CD4-positive, CD25-positive, alpha-beta regulatory T cell (primary cell): ENCODE measurements around the gene RAB3IL1. TPM values are rescaled to one million over a fixed set of nuclear protein-coding genes. Genes with fewer than 3 reads are reported as not detected.

ENCODE experiments used
- ATAC-seq, 2 donors: fragments of 150-1000 bp; cut with Tn5 transposase; one replicate each; pipeline ENCODE4 v1.10.0; 2021; ENCODE audit warnings: low read depth in 2 of 2, moderate number of reproducible peaks in 2 of 2, moderate library complexity in 1 of 2
- DNase-seq, 3 donors: peaks; one replicate each; pipeline versions ENCODE4 v3.0.0 to v3.0.0-alpha.2; 2012 to 2022; ENCODE audit warnings: mixed read lengths in 1 of 3
- H3K27ac ChIP-seq: one replicate; pipeline ENCODE4 v1.7.0; 2013; ENCODE audit warnings: mild to moderate bottlenecking, low read length; ENCODE audit not compliant: insufficient read depth, poor library complexity, severe bottlenecking
- H3K27me3 ChIP-seq: one replicate; pipeline ENCODE4 v1.7.0; 2013; ENCODE audit warnings: low read length; ENCODE audit not compliant: control insufficient read depth, insufficient read depth
- H3K36me3 ChIP-seq: one replicate; pipeline ENCODE4 v1.7.0; 2013; ENCODE audit warnings: mild to moderate bottlenecking, low read length, moderate library complexity; ENCODE audit not compliant: control insufficient read depth, insufficient read depth
- H3K4me1 ChIP-seq: 2 replicates; pipeline ENCODE4 v1.7.0; 2013; ENCODE audit warnings: mild to moderate bottlenecking, low read length; ENCODE audit not compliant: insufficient read depth, control insufficient read depth, poor library complexity, severe bottlenecking
- H3K4me3 ChIP-seq: one replicate; pipeline ENCODE4 v1.7.0; 2013; ENCODE audit warnings: low read depth, mild to moderate bottlenecking, low read length, moderate library complexity
- H3K9me3 ChIP-seq, 2 experiments: 1 replicate in 1 of 2; 2 replicates in 1 of 2; pipeline ENCODE4 v1.7.0; 2013; ENCODE audit warnings: low read length in 2 of 2, mild to moderate bottlenecking in 1 of 2, moderate library complexity in 1 of 2; ENCODE audit not compliant: control insufficient read depth in 2 of 2
- H3K27ac Mint-ChIP-seq, 3 donors: one replicate each; pipeline ENCODE4 v1.8.0; 2020 to 2022; ENCODE audit warnings: mild to moderate bottlenecking in 3 of 3, mixed read lengths in 3 of 3, moderate library complexity in 2 of 3
- H3K27me3 Mint-ChIP-seq: one replicate; pipeline ENCODE4 v1.8.0; 2022; ENCODE audit warnings: mild to moderate bottlenecking, mixed read lengths
- H3K36me3 Mint-ChIP-seq: one replicate; pipeline ENCODE4 v1.8.0; 2020; ENCODE audit warnings: mixed read lengths
- H3K4me1 Mint-ChIP-seq, 4 donors: one replicate each; pipeline ENCODE4 v1.8.0; 2020 to 2022; ENCODE audit warnings: mixed read lengths in 4 of 4, mild to moderate bottlenecking in 1 of 4
- H3K4me3 Mint-ChIP-seq, 4 donors: one replicate each; pipeline ENCODE4 v1.8.0; 2020 to 2022; ENCODE audit warnings: mild to moderate bottlenecking in 4 of 4, mixed read lengths in 4 of 4, moderate library complexity in 3 of 4
- H3K9me3 Mint-ChIP-seq, 7 donors: one replicate each; pipeline ENCODE4 v1.8.0; 2020 to 2022; ENCODE audit warnings: mixed read lengths in 7 of 7, mild to moderate bottlenecking in 3 of 7, moderate library complexity in 2 of 7
- polyA plus RNA-seq, 4 donors: library from polyadenylated mRNA; unstranded; fragments of 300-500 nt; fragmentation: Illumina TruSeq; gene quantifications; one replicate each; pipeline ENCODE4 v1.2.3, GENCODE V29; 2021
- total RNA-seq: library from RNA; stranded (reverse); gene quantifications from one replicate; pipeline ENCODE4 v1.2.3, GENCODE V29; 2022

Gene RAB3IL1
- total and polyA plus RNA-seq, 5 donors from 2014 or later = not detected

DNA sequence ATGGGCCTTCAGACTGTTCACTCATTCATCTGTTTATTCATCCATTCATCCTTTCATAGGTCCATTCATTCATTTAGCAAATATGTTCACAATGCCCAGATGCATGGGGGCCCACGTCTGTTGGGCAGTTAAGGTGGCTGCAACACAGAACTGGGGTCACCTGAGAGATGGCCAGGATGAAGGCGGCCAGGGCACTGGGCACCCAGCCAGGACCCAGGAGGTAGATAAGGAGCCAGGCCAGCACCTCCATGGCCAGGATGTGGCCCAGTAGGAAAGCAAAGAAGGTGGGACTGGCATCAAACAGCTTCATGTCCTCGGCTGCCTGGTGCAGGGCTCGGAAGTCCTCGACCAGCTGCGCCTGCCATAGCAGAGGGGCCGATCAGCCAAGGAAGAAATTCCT is 38.2 kb downstream of the RAB3IL1 start:
- Mint-ChIP-seq H3K9me3 (no peaks in the 10 kb centered on the region), H3K4me1 (no peaks in the 10 kb centered on the region), H3K27me3 (peaks cover 7% of the 10 kb centered on the region), H3K27ac (no peak overlapping the region), H3K4me3 (no peak overlapping the region), H3K36me3 (no peaks in the 10 kb centered on the region)
- Histone ChIP-seq H3K27ac (no peak overlapping the region), H3K36me3 (no peaks in the 10 kb centered on the region), H3K4me3 (no peak overlapping the region), H3K4me1 (no peaks in the 10 kb centered on the region), H3K27me3 (no peaks in the 10 kb centered on the region), H3K9me3 (no peaks in the 10 kb centered on the region)
- DNase-seq = no peak
- no peak for ATAC-seq

DNA sequence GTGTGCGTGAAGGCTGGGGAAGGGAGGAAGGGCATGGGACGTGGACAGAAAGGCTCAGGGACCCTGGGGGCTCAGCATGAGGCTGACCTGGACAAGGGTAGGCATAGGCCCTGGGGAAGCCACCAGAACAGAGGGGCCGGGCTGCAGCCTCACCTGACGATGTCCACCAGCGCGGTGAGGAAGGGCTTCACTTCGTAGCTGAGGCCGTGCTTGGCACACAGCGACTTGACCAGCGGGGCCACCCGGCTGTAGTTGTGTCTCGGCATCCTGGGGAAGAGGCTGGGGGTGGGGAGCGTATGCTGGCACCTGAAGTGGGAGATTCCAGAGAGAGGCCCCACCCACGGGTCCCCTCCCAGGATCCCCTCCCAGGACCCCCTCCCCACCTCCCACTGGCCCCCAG is 41.7 kb downstream of the RAB3IL1 start:
- Histone ChIP-seq H3K27ac (no peak overlapping the region), H3K4me3 (no peak overlapping the region), H3K9me3 (no peaks in the 10 kb centered on the region), H3K4me1 (peaks cover 5% of the 10 kb centered on the region), H3K36me3 (no peaks in the 10 kb centered on the region), H3K27me3 (no peaks in the 10 kb centered on the region)
- Mint-ChIP-seq H3K4me3 (no peak overlapping the region), H3K27me3 (peaks cover 9% of the 10 kb centered on the region), H3K9me3 (no peaks in the 10 kb centered on the region), H3K27ac (no peak overlapping the region), H3K4me1 (peaks cover 0 to 7% (median 2%) of the 10 kb centered on the region in 4 donors), H3K36me3 (no peaks in the 10 kb centered on the region)
- ATAC-seq (no peak), DNase-seq (no peak)

DNA sequence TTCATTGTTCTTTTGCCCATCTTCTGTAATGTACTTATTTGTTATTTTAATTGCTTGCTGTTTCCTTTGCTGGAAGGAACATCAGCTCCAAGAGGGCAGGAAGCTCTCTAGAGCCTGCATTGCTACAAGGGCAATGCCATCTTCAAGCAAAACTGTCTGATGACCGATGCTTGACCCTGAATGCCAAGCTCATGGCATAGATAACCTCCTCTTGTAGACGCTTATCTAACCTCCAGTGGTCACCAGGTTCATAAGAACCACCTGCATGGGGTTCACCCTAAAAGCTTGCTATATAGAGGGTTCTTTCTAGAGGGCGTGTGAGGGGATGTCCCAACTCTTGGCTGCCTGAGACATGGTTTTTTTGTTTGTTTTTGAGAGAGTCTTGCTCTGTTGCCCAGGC is 42.5 kb downstream of the RAB3IL1 start:
- DNase-seq (no peak), ATAC-seq (no peak)
- no peak overlapping the region for H3K27ac Mint-ChIP-seq
- H3K4me3 Mint-ChIP-seq = no peak overlapping the region
- H3K9me3 Mint-ChIP-seq = no peaks in the 10 kb centered on the region
- Histone ChIP-seq H3K4me1 (peaks cover 5% of the 10 kb centered on the region), H3K9me3 (no peaks in the 10 kb centered on the region), H3K27ac (no peak overlapping the region), H3K27me3 (no peaks in the 10 kb centered on the region), H3K36me3 (no peaks in the 10 kb centered on the region), H3K4me3 (no peak overlapping the region)
- no peaks in the 10 kb centered on the region for H3K36me3 Mint-ChIP-seq
- H3K27me3 Mint-ChIP-seq = peaks cover 9% of the 10 kb centered on the region
- peaks cover 0 to 7% (median 2%) of the 10 kb centered on the region in 4 donors for H3K4me1 Mint-ChIP-seq

DNA sequence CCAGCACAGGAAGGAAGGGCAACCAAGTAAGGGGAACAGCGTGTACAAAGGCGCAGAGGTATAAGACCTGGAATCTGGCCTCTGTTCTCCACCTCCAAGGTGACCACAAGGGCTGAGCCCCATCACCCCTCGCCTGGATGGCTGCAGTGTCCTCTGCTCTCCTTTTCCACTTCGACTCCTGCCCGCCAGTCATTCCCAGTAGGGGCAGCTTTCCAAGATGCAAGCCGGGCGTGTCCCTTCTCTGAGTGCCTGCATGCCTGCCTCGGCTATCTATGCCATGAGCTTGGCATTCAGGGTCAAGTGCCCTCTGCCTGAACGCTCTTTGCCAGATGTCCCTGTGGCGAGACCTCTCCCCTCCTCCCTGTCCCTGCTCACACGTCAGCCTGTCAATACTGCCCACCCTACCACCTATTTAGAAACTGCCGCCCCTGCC is 43.0 kb downstream of the RAB3IL1 start:
- H3K27me3 Mint-ChIP-seq = peaks cover 9% of the 10 kb centered on the region
- no peaks in the 10 kb centered on the region for H3K36me3 Mint-ChIP-seq

DNA sequence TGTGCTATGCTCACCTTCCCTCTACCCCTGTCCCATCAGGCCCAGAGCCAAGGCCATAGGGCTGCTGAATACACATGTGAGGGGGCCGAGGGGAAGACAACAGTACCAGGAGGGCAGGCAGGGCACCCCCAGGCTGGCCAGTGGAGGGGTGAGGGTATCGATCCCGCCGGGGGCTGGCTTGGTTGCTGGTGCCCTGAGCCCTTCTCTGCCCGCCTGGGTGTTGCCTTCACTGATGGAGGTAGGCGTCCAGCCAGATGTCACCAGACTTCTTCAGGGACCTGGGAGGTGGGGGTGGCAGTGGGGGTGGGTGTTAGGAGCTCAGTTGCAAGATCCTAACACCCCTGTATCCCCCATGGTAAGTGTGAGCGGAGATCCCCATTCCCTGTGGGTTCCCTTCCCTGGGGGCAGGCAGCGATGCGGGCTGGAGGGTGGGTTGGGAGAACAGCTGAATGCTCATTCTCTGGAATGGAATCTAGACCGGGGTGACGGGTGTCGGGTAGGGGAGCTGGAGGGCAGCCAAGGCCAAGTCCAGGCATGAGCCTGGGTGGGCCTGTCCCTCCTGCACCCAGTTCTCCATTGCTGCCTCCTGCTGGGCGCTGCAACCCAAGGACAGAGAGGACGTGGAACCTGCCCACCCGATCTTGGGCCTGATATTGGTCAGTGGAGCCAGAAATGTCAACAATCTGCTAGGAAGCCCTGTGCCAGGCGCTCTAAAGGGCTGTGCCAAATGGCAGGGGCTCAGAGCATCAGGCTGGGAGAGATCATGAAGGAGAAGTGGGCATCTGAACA is 43.6 kb downstream of the RAB3IL1 start:
- Histone ChIP-seq H3K27ac (no peak overlapping the region), H3K4me1 (peaks cover 5% of the 10 kb centered on the region), H3K27me3 (no peaks in the 10 kb centered on the region), H3K4me3 (no peak overlapping the region), H3K9me3 (no peaks in the 10 kb centered on the region), H3K36me3 (no peaks in the 10 kb centered on the region)
- no peak for ATAC-seq
- Mint-ChIP-seq H3K9me3 (peaks cover 0 to 1% (median 0%) of the 10 kb centered on the region in 7 donors), H3K27ac (no peak overlapping the region), H3K27me3 (peaks cover 9% of the 10 kb centered on the region), H3K4me1 (peaks cover 0 to 7% (median 2%) of the 10 kb centered on the region in 4 donors), H3K4me3 (no peak overlapping the region), H3K36me3 (no peaks in the 10 kb centered on the region)
- DNase-seq = no peak

More for the DNA sequence above, 43.0 kb downstream of the RAB3IL1 start:
- H3K27me3 ChIP-seq = no peaks in the 10 kb centered on the region
- Mint-ChIP-seq H3K4me1 (peaks cover 0 to 7% (median 2%) of the 10 kb centered on the region in 4 donors), H3K27ac (no peak overlapping the region), H3K4me3 (no peak overlapping the region), H3K9me3 (peaks cover 0 to 1% (median 0%) of the 10 kb centered on the region in 7 donors)
- H3K4me3 ChIP-seq = no peak overlapping the region
- H3K4me1 ChIP-seq = peaks cover 5% of the 10 kb centered on the region
- no peak overlapping the region for H3K27ac ChIP-seq
- no peak for DNase-seq
- H3K36me3 ChIP-seq = no peaks in the 10 kb centered on the region
- no peak for ATAC-seq
- H3K9me3 ChIP-seq = no peaks in the 10 kb centered on the region

DNA sequence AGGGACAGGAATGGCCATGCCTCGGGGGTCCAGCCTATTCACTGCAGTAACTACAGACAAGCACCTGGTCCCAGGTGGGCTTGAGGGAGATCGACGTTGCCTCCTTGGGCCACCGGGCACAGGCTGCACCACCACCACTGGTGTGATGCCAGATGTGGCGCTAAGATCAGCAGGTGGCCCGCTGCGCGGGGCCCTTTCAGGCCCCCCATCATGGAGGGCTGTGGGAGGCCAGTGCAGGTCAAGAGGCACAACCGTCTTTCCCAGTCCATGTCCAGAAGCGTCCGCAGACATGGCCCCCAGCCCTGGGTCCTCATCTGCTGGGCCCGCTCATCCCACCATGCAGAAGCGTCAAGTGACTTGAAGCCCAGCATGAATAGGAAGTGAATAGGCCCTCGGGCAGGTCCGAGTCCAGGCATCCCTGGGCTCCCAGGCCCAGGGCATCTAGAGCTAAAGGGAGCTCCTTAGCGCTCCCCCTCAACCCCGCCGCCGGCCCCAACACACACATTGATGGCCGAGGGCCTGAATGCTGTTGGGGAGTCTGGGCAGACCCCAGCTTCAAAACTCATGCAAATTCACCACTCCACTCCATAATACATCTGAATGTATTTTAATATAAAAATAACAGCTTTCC is 44.3 kb downstream of the RAB3IL1 start:
- no peaks in the 10 kb centered on the region for H3K36me3 ChIP-seq
- ATAC-seq (no peak), DNase-seq (no peak)
- H3K4me1 ChIP-seq = peaks cover 5% of the 10 kb centered on the region
- H3K27me3 ChIP-seq = no peaks in the 10 kb centered on the region
- no peak overlapping the region for H3K27ac Mint-ChIP-seq
- H3K4me3 ChIP-seq = no peak overlapping the region
- H3K36me3 Mint-ChIP-seq = no peaks in the 10 kb centered on the region
- H3K4me3 Mint-ChIP-seq = no peak overlapping the region
- H3K9me3 ChIP-seq = no peaks in the 10 kb centered on the region
- peaks cover 9% of the 10 kb centered on the region for H3K27me3 Mint-ChIP-seq
- no peak overlapping the region for H3K27ac ChIP-seq
- peaks cover 0 to 1% (median 0%) of the 10 kb centered on the region in 7 donors for H3K9me3 Mint-ChIP-seq
- peaks cover 0 to 7% (median 2%) of the 10 kb centered on the region in 4 donors for H3K4me1 Mint-ChIP-seq

DNA sequence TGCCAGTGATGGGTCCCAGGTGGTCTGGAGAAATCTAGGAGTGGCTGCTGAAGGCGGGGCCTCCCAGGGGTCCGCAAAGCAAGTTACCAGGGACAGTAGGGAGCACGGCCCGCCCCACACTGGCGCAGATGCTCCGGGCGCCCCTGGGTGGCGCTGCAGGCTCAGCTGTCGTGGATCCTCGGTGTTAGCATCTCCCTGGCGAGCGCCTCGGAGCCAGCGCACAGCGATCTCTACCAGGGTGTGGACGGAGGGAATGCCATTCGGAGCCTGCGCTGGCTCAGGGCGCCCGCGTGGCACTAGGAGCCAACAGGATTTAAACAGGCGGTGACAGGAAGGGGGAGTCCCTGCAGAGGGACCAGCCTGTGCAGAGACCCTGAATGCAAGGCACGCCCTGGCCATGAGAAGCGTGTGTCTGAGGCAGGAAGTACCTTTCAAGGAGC is 46.2 kb downstream of the RAB3IL1 start:
- Histone ChIP-seq H3K27me3 (no peaks in the 10 kb centered on the region), H3K9me3 (no peaks in the 10 kb centered on the region), H3K27ac (no peak overlapping the region), H3K4me3 (no peak overlapping the region), H3K36me3 (no peaks in the 10 kb centered on the region), H3K4me1 (peaks cover 5% of the 10 kb centered on the region)
- H3K27ac Mint-ChIP-seq = peak overlapping the region in 1 of 3 donors; percentile 23
- ATAC-seq = peak; percentile 75
- peak overlapping the region in 1 of 4 donors; percentile 33 for H3K4me3 Mint-ChIP-seq
- H3K27me3 Mint-ChIP-seq = peaks cover 9% of the 10 kb centered on the region
- peak; percentile 14 to 59 (median 24) for DNase-seq
- no peaks in the 10 kb centered on the region for H3K36me3 Mint-ChIP-seq
- H3K4me1 Mint-ChIP-seq = peaks cover 0 to 7% (median 2%) of the 10 kb centered on the region in 4 donors
- peaks cover 0 to 1% (median 0%) of the 10 kb centered on the region in 7 donors for H3K9me3 Mint-ChIP-seq
